NCI-H1694 (cell line): ENCODE data around the gene MDH2.
"Not testable (repeated sequence)": the region's sequence is repeated elsewhere in the genome, so short reads cannot be mapped to it uniquely, and the experiment has no call there.

Experiments used
- DNase-seq: peaks from one replicate; lab custom pipeline; 2025; lab: John Stamatoyannopoulos, UW

The MDH2 gene

GRCh38 chr7:76047811-76048667 lies at the start of gene MDH2, which contains the start of gene STYXL1:
Gene MDH2, plus strand, starts transcription at chr7:76048106. Its CDS starts 55 bp downstream, at chr7:76048161.
Gene STYXL1, minus strand, starts transcription at chr7:76048000. Its CDS starts 17,477 bp downstream, at chr7:76030523.
- peak; percentile 83 for DNase-seq

- DNase-seq, result no peak
These were observed 47.3 kb upstream of the MDH2 start for GRCh38 chr7:76000566-76000965.

GRCh38 chr7:76002139-76002538 lies 45.8 kb upstream of the MDH2 start:
- DNase-seq, result no peak

GRCh38 chr7:76002822-76003221 lies 45.1 kb upstream of the MDH2 start:
- no peak for DNase-seq

- no peak for DNase-seq
These were observed 44.6 kb upstream of the MDH2 start for GRCh38 chr7:76003351-76003750.

GRCh38 chr7:76005004-76005403 lies 42.9 kb upstream of the MDH2 start:
- DNase-seq, result not testable (repeated sequence)

- DNase-seq, result no peak
These were observed 39.7 kb upstream of the MDH2 start for GRCh38 chr7:76008156-76008687.

- no peak for DNase-seq
These were observed 38.0 kb upstream of the MDH2 start for GRCh38 chr7:76009672-76010600.

GRCh38 chr7:76011442-76011861 lies 36.5 kb upstream of the MDH2 start:
- DNase-seq, result no peak

GRCh38 chr7:76016191-76016947 lies 31.5 kb upstream of the MDH2 start:
- no peak for DNase-seq

- not testable (repeated sequence) for DNase-seq
These were observed 29.4 kb upstream of the MDH2 start for GRCh38 chr7:76018520-76018919.

GRCh38 chr7:76020031-76020714 lies 27.7 kb upstream of the MDH2 start:
- DNase-seq, result peak; percentile 41

- no peak for DNase-seq
These were observed 25.7 kb upstream of the MDH2 start for GRCh38 chr7:76022026-76022780.

GRCh38 chr7:76023002-76023401 lies 24.9 kb upstream of the MDH2 start:
- DNase-seq, result no peak

- not testable (repeated sequence) for DNase-seq
These were observed 18.2 kb upstream of the MDH2 start for GRCh38 chr7:76029682-76030081.

GRCh38 chr7:76031964-76032363 lies 15.9 kb upstream of the MDH2 start:
- DNase-seq, result no peak

GRCh38 chr7:76037310-76037709 lies 10.6 kb upstream of the MDH2 start:
- DNase-seq, result no peak

GRCh38 chr7:76040126-76040525 lies 7.8 kb upstream of the MDH2 start:
- DNase-seq, result no peak

GRCh38 chr7:76044375-76044865 lies 3.5 kb upstream of the MDH2 start:
- no peak for DNase-seq

GRCh38 chr7:76047305-76047810 lies 548 bp upstream of the MDH2 start:
- no peak for DNase-seq
